Measurements from ENCODE around the gene GARNL3.

GRCh38 chr9:127365461-127365860, 100.9 kb downstream of the GARNL3 start:
- no peak for TF ChIP-seq CTCF (IDR thresholded peaks at IDR 0.05)
- no peak for TF ChIP-seq POLR2AphosphoS5 (IDR thresholded peaks at IDR 0.05)
